GM19455 (cell line): ENCODE measurements around the gene PDCD2L.
"Not testable (repeated sequence)": the region's sequence is repeated elsewhere in the genome, so short reads cannot be mapped to it uniquely, and the experiment has no call there.

Experiments
- ATAC-seq: cut with Tn5 transposase; IDR thresholded peaks from one replicate; pipeline ENCODE4 v1.9.1; 2021; ENCODE audit not compliant: unreplicated experiment

PDCD2L gene

GRCh38 chr19:34373601-34374288, 30.5 kb upstream of the PDCD2L start:
- ATAC-seq = no peak

- no peak for ATAC-seq
Observed at GRCh38 chr19:34375598-34375997, 28.6 kb upstream of the PDCD2L start.

- ATAC-seq = no peak
Observed at GRCh38 chr19:34380639-34381241, 23.5 kb upstream of the PDCD2L start.

- no peak for ATAC-seq
Observed at GRCh38 chr19:34381399-34382251, 22.6 kb upstream of the PDCD2L start.

GRCh38 chr19:34382471-34382870, 21.7 kb upstream of the PDCD2L start:
- no peak for ATAC-seq

- no peak for ATAC-seq
Observed at GRCh38 chr19:34383599-34383998, 20.6 kb upstream of the PDCD2L start.

- ATAC-seq = no peak
Observed at GRCh38 chr19:34386645-34387445, 17.4 kb upstream of the PDCD2L start.

GRCh38 chr19:34387446-34387810, 16.8 kb upstream of the PDCD2L start:
- ATAC-seq = no peak

- not testable (repeated sequence) for ATAC-seq
Observed at GRCh38 chr19:34388745-34389144, 15.5 kb upstream of the PDCD2L start.

- no peak for ATAC-seq
Observed at GRCh38 chr19:34391813-34392212, 12.4 kb upstream of the PDCD2L start.

- no peak for ATAC-seq
Observed at GRCh38 chr19:34393031-34393430, 11.2 kb upstream of the PDCD2L start.

- ATAC-seq = no peak
Observed at GRCh38 chr19:34393629-34394028, 10.6 kb upstream of the PDCD2L start.

- no peak for ATAC-seq
Observed at GRCh38 chr19:34397853-34398252, 6.3 kb upstream of the PDCD2L start.

- no peak for ATAC-seq
Observed at GRCh38 chr19:34399886-34400285, 4.3 kb upstream of the PDCD2L start.

GRCh38 chr19:34400844-34401243, 3.4 kb upstream of the PDCD2L start:
- not testable (repeated sequence) for ATAC-seq

- no peak for ATAC-seq
Observed at GRCh38 chr19:34402074-34402600, 2.1 kb upstream of the PDCD2L start.

- no peak for ATAC-seq
Observed at GRCh38 chr19:34403784-34404108, 453 bp upstream of the PDCD2L start.

- ATAC-seq = no peak
Observed at GRCh38 chr19:34405892-34406660, 1.9 kb downstream of the PDCD2L start.

- ATAC-seq = no peak
Observed at GRCh38 chr19:34408411-34408810, 4.2 kb downstream of the PDCD2L start.
